NB4 (cell line): ENCODE results near the gene DLGAP4.

ENCODE experiments used
- DNase-seq: peaks from one replicate; pipeline ENCODE4 v3.0.0; 2010; ENCODE audit warnings: low read depth
- H3K4me3 ChIP-seq: one replicate; pipeline ENCODE4 v1.5.1; 2011; ENCODE audit warnings: mild to moderate bottlenecking, low read depth, low read length, moderate library complexity
- CTCF ChIP-seq: IDR thresholded peaks from one replicate; pipeline ENCODE4 v1.5.1; 2012; ENCODE audit warnings: low read depth, low read length
- MYC ChIP-seq: IDR thresholded peaks from 2 replicates; pipeline ENCODE4 v1.6.1; 2011; ENCODE audit warnings: low read depth, low read length
- POLR2A ChIP-seq: IDR thresholded peaks from 2 replicates; pipeline ENCODE4 v1.6.1; 2011; ENCODE audit warnings: mild to moderate bottlenecking; ENCODE audit not compliant: insufficient read length; ENCODE audit errors: extremely low read depth
- TF ChIP-seq, protein P1 (sequence below): IDR thresholded peaks from 2 replicates; pipeline ENCODE4 v1.6.1; 2011; ENCODE audit warnings: low read depth, low read length

The DLGAP4 gene

GRCh38 chr20:36523341-36523740 is 217.2 kb downstream of the DLGAP4 start:
- no peak for TF ChIP-seq MYC
- TF ChIP-seq, protein P1, sequence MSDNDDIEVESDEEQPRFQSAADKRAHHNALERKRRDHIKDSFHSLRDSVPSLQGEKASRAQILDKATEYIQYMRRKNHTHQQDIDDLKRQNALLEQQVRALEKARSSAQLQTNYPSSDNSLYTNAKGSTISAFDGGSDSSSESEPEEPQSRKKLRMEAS, result no peak
- no peak for TF ChIP-seq CTCF
- TF ChIP-seq POLR2A, result no peak
- DNase-seq, result no peak
- no peak overlapping the region for H3K4me3 ChIP-seq

- TF ChIP-seq, protein P1, result no peak
- TF ChIP-seq POLR2A (no peak), MYC (no peak), CTCF (no peak)
- H3K4me3 ChIP-seq, result no peak overlapping the region
- no peak for DNase-seq
Measured at GRCh38 chr20:36525620-36526365, 219.7 kb downstream of the DLGAP4 start.

DNA sequence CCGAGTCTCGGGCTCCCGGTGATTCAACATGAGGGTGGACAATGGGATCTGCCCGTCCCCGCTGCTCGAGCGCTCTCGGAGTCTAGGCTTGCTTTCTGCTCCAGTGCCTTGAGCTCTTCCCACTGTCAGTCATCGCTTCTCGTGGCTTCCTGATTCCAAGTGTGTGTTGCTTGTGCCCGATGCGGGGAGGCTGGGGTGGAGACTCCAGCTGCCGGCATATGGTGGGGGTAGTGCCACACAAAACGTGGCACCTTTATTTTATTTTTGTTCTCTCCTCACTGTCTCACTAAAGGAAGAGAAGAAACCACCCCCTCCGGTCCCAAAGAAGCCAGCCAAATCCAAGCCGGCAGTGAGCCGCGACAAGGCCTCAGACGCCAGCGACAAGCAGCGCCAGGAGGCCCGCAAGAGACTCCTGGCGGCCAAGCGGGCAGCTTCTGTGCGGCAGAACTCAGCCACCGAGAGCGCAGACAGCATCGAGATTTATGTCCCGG is 220.4 kb downstream of the DLGAP4 start:
- no peak for DNase-seq
- H3K4me3 ChIP-seq, result no peak overlapping the region
- TF ChIP-seq, protein P1, result no peak
- TF ChIP-seq POLR2A (no peak), MYC (no peak), CTCF (no peak)

GRCh38 chr20:36527331-36528125 is 221.4 kb downstream of the DLGAP4 start:
- no peak for DNase-seq
- no peak for TF ChIP-seq POLR2A
- no peak for TF ChIP-seq MYC
- no peak for TF ChIP-seq CTCF
- TF ChIP-seq, protein P1, result no peak
- no peak overlapping the region for H3K4me3 ChIP-seq

DNA sequence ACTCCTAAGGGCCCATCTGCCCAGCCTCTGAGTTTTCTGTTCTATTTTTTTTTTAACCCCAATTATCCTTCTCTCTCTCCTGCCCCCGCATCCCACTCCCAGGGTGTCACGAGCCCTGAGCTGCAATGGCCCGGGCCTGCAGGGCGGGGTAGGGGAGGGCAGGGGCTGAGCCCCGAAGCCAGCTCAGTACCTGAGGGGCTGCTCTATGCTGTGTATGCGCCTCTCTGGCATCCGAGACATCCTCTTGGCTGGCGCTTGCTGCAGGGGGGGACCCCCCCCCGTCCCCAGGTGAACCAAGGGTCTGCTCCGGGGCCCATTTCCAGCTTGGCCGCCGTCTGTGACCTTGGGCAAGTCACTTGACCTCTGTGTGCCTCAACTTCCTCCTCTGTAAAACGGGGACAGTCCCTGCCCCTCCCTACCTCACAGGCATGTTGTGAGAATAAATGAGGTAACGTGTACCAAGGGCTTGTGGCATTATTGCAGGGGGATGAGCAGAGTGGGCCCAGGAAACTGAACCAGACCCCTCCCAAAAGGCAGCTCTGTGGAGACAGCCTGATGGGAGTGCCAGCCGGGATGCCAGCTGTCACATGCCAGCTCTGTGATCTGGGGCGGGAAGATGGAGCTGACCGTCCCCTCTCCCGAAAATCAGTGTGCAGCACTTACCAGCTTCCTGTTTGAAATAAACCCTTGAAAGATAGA is 222.2 kb downstream of the DLGAP4 start:
- TF ChIP-seq POLR2A, result no peak
- TF ChIP-seq CTCF, result no peak
- TF ChIP-seq, protein P1, result no peak
- no peak for TF ChIP-seq MYC
- no peak for DNase-seq

More for the DNA sequence above, 222.2 kb downstream of the DLGAP4 start:
- H3K4me3 ChIP-seq, result no peak overlapping the region
